HL-60/S4 treated with phorbol 12-myristate 13-acetate at 8.2 ng/mL for 4 days and 3 days (cell line): ENCODE data around the gene KRTAP19-8.

ENCODE experiments used
- in situ Hi-C: fragments of 300-500 bp; cut with MboI; formaldehyde crosslinking; loops from 2 replicates; pipeline ENCODE4 v1.15.0; 2022; ENCODE audit warnings: low sequenced_read_pairs

Gene KRTAP19-8

DNA sequence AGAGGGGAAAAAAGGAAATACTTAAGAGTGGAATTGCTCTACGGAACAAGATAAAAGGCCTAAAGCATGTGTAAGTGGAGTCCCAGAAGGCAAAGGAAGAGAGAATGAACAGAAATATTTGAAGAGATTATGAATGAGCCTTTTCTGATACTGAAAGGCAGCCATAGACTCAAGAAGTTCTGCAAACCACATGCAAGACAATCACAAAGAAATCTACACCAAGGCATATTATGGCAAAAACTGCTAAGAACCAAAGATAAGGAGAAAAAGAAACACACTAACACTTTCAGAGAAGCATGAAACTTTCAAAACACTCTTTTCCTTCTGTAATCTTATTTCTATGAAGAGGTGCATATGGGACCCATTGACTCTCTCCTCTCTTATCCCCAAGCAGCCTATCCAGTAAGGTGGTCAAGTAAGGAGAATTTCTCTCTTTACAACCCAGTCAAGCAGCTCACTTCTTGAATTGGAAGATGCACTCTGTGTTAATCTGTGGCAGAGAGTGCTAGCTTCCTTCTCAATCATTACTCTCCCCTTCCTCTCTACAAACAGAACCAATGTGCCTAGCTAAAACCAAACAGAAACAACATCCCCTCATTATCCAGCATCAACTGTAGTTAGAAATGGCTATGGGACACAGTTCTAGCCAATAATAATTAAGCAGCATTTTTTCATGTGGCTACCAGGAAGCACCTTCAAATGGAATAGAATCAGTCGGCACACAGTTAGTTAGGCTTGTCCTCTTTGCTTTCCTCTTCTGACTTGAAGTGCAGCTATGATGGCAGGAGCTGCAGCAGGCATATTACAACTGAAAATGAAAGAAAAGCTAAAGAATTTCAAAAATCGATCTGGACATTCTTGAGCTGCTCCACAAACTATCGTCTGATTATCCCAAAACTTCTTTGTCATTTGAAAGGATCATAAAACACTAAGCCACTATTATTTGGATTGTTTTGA, 25.9 kb downstream of the KRTAP19-8 start:
- in situ Hi-C loops: no loop called here

DNA sequence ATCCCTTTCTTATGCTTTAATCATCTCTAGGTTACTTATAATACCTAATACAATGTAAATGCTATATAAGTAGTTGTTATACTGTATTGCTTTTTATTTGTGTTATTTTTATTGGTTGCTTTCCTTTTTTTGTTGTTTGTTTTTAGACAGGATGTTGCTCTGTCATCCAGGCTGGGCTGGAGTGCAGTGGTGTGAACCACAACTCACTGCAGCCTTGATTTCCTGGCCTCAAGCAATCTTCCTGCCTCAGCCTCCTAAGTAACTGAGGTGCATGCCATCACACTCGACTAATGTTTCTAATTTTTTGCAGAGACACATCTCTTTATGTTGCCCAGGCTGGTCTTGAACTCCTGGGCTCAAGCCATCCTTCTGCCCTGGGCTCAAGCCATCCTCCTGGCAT, 26.9 kb downstream of the KRTAP19-8 start:
- in situ Hi-C loops: no loop called here

GRCh38 chr21:31008355-31008754, 29.9 kb downstream of the KRTAP19-8 start:
- in situ Hi-C loops: no loop called here

DNA sequence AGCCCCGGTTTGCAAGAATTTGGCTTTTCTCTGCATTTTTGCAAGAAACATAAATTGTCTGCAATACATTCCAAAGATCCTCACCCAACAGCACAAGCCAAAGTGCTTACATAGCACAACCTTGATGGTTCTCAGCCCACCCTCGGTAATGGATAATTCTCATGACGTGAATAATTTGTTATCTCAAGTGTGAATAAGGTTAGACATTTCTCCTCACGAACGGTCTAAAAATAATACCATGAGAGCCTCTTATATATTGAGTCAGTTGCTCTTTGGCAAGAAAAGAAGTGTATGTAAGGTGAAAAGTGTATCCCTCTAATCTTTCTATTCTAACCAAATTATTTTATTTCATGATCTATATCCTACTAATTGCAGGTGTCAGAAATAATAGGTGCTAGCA, 33.3 kb downstream of the KRTAP19-8 start:
- in situ Hi-C loops: no loop called here

- in situ Hi-C loops: no loop called here
Observed at GRCh38 chr21:31003471-31003870, 34.8 kb downstream of the KRTAP19-8 start.

DNA sequence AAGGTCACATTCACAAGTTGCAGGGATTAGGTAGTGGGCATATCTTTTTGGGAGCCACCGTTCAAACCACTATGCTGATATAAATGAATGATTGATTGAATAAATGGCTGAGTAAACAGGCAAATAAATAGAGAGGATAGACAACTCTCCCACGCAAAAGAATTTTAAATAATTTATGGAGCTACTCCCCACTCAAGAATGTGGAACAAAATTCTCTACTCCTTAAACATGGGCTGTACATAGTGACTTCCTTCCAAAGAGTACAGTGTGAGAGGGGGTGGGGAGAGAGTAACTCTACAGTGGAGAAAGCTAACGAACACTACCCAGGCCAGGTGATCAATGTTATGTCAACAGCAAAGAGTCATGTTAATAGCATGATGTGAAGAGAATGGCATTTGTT, 40.7 kb downstream of the KRTAP19-8 start:
- in situ Hi-C loops: no loop called here

GRCh38 chr21:30996728-30997127, 41.5 kb downstream of the KRTAP19-8 start:
- in situ Hi-C loops: no loop called here

- in situ Hi-C loops: no loop called here
Observed at GRCh38 chr21:30994932-30995331, 43.3 kb downstream of the KRTAP19-8 start.

DNA sequence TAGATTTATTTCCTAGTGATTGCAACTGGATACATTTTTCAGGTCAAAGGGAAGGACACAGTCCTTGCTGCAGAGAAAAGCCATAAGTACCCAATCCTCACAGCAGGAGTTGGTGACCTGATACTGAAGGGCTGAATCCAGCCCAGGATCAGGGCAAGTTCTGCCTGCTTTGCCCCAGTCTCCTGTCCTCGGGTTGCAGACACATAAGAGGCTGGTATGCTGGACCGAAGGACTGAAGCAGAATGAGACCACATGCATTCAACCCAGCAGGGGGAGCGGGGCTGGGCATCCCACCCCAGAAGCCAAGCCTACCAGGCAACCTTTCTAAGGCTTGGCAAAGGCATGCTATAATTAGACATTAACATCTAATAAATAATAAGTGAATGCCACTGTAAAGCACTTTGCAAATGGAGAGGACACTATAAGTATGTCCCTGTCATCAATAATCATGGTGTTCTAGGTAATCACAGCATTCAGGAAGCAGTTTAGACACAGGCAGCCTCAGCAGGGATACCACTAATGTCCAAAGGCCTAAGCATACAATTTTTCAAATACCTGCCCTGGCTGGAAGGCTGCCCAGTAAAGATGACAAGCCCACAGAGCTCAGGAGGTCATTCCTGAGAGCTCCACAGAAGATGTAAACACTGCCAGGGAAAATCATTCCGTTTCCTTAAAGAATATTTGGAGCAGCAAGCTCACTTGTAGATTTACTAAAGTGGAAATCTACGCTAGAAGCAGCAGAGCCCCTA, 47.6 kb downstream of the KRTAP19-8 start:
- in situ Hi-C loops: no loop called here

GRCh38 chr21:30988706-30989105, 49.6 kb downstream of the KRTAP19-8 start:
- in situ Hi-C loops: no loop called here
